ENCODE results near the gene RFTN2.

- TF ChIP-seq CTCF (IDR thresholded peaks at IDR 0.05; ENCODE audit: low read length), result no peak
- no peak for TF ChIP-seq EZH2 (IDR thresholded peaks at IDR 0.05; ENCODE audit: borderline replicate concordance, low read length)
These were observed 73.7 kb downstream of the RFTN2 start for GRCh38 chr2:197601726-197602125.
